HG02763 (cell line): Measurements from ENCODE around the gene ARMH1.
"Not testable (repeated sequence)": the region's sequence is repeated elsewhere in the genome, so short reads cannot be mapped to it uniquely, and the experiment has no call there.

Experiments
- ATAC-seq: cut with Tn5 transposase; IDR thresholded peaks from one replicate; pipeline ENCODE4 v1.9.1; 2021; ENCODE audit warnings: mild to moderate bottlenecking, moderate library complexity; ENCODE audit not compliant: unreplicated experiment

The ARMH1 gene

DNA sequence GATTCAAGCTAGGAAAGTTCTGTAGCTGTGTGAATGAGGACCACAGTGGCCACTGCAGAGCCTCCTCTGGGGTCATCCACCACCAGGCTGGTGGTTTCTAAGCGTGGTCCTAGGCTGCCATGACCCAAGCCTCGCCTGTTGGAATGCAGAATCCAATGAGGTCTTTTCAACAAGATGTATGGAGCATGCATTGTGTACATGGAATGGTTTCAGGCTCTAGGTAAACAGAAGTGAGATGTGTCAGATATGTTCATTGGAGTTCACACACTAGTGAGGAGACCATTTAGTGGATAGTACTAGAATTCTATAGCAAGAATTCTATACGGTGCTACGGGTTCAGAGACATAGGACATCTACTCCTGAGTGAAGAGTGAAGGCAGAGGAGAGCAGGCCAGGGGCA, 45.8 kb downstream of the ARMH1 start:
- ATAC-seq, result no peak

DNA sequence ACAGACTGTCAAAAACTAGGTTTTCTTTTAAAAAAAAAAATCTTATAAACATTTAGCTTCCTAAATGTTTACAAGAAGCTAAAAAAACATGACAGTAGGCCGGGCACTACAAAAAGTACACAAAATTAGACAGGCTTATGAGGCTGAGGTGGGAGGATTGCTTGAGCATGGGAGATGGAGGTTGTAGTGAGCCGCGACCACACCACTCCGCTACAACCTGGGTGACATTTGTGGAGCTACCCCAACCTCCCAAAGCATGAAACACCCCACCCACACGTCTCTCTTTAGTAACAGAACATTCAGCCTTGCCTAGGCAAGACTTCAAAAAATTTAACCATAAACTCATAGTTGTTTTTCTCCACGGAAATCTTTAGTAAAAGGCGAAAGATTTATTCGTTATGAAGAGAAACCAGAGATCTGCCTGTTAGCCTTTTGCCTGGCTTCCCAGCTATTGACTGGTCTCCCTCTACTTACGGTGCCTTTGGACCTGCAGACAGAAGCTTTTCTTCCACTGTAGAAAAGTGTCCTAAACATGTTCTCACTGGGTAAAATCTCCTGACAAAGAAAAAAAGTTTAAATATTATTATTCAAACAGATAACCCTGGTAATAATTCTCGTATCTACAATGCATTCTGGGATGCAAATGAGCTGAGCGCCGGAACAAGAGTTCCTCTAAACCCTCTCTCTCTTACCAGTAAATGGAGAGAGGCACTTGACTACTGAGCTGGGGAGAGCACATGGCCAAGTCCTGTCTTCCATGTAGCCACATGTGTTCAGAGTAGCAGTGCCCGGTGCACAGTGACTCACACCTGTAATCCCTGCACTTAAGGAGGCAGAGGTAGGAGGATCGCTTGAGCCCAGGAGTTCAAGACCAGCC, 47.2 kb downstream of the ARMH1 start:
- peak; percentile 51 for ATAC-seq

GRCh38 chr1:44723064-44723463, 48.5 kb downstream of the ARMH1 start:
- ATAC-seq, result no peak

DNA sequence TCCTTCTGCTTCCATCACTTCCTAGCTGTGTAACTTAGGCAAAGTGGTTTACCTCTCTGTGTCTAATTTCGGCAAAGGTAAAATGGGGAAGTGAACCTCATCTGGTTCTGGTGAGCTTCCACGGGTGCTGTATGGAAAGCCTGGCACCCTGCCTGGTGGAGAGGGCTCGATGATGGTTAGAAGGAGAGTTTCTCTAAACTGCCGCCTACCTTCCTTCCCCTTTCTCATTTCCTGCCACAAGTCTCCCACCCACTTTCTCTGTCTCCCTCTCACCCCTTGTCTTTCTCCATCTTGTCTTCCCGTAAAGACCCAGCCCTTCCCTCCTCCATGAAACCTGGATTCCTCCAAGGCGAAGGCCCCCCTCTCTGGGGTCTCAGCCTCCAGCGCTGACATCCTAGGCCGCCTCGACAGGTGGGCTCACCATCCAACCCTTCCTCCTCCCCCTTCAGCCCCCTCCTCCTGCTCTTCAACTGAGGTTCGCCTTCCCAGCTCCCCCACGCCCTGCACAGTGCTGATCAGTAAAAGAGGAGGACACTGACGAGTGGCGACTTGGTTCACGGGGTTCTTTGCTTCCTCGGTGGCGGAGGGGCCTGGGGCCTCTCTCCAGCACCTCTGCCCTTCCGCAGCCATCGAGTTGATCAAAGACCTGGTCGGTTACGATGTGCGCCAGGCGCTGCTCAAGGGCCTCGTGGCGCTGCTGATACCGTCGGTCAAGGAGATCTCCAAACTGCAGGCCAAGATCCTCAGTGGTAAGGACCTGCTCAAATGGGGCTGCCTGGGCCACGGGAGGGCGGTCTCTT, 49.2 kb downstream of the ARMH1 start:
- no peak for ATAC-seq

DNA sequence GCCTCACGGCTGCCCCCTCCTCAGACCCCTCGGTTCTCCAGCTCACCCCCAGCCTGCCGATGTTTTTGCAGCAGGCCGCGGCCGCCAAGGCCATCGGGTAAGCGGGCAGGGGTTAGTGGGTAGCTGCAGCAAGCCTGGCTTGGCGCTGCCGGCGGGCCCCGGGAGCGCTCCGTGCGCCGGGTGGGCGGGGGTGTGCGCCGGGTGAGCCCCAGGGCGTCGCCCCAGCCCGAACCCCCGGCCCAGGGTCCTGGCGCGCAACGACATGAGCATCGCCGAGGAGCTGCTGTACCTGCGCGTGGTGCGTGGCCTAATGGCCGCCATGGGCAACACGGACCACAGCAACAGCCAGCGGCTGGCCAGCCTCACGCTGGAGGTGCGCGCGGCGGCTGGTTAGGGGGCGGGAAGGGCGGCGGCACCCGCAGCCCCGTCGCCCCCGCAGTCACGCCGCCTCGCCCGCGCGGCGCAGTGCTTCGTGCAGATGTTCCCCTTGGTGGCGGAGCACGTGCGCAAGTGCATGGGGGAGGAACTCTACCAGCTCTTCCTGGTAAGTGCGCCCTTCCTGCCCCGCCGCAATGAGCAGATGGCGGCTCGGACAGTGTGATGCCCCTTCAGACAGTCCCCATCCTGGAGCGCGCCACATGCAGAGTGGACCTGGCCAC, 49.9 kb downstream of the ARMH1 start:
- ATAC-seq, result no peak

- no peak for ATAC-seq
These were observed 50.6 kb downstream of the ARMH1 start for GRCh38 chr1:44724955-44725698.

DNA sequence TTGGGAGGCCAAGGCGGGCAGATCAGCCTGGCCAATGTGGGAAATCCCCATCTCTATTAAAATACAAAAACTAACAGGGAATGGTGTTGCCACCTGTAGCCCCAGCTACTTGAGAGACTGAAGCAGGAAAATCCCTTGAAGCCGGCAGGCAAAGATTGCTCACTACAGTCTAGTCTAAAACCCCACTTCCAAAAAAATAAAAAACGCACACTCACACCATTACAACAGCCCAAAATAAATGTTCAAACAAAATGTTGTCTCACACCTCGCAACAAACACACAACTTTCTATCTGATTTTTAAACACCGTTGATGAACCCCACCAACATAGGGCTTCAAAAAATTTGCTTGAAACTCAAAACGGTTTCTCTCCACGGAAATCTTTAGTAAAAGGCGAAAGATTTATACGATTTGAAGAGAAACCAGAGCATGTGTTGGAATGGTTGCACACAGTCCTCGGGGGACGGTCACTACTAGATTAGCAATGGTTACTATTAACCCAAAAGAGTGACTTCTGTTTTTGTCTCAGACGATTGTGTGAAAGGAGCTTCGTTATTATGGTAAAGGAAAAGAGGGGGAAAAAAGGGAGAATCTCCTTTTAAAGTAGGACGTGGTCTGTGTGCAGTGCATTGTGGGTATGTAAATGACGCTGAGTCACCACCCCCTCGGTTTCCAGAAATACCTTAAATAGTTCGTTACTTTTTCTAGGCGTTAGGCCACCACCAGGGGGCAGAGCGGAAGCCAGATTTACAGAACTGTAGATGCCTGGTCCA, 56.4 kb downstream of the ARMH1 start, which contains the start of gene RNU5D-1:
Gene RNU5D-1 (minus strand): TSS at position 430 of the 772 bp plus-strand sequence.
- ATAC-seq, result peak; percentile 51

DNA sequence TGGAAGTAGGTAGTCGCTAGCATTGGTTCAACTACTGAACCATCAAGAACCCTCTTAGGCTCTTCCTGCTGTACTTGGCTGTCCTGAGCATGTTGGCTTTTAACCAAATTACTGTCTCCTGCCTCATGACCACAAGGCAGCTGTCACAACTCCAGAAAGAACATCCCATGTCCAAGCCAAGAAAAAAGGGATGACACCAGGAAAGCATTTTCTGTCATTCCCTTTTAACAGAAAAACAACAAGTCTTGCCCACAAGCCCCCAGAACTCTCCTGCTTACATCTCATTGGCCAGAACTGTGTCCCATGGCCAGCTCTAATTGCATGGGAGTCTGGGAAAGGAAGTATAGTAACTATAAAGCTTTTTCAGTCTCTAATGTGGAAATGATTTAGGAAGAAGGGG, 58.9 kb downstream of the ARMH1 start:
- ATAC-seq, result no peak

GRCh38 chr1:44733784-44734183, 59.3 kb downstream of the ARMH1 start:
- no peak for ATAC-seq

- ATAC-seq, result no peak
These were observed 61.5 kb downstream of the ARMH1 start for GRCh38 chr1:44735992-44736391.

DNA sequence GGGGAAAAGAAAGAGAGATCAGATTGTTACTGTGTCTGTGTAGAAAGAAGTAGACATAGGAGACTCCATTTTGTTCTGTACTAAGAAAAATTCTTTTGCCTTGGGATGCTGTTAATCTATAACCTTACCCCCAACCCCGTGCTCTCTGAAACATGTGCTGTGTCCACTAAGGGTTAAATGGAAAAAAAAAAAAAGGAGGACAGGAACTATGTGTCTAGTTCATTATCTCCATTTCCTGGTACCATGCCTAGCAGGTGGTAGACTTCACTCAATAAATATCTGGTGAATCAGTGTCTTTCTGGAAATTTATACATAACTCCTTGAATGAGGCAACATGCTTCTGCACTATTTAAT, 64.4 kb downstream of the ARMH1 start:
- ATAC-seq, result not testable (repeated sequence)

DNA sequence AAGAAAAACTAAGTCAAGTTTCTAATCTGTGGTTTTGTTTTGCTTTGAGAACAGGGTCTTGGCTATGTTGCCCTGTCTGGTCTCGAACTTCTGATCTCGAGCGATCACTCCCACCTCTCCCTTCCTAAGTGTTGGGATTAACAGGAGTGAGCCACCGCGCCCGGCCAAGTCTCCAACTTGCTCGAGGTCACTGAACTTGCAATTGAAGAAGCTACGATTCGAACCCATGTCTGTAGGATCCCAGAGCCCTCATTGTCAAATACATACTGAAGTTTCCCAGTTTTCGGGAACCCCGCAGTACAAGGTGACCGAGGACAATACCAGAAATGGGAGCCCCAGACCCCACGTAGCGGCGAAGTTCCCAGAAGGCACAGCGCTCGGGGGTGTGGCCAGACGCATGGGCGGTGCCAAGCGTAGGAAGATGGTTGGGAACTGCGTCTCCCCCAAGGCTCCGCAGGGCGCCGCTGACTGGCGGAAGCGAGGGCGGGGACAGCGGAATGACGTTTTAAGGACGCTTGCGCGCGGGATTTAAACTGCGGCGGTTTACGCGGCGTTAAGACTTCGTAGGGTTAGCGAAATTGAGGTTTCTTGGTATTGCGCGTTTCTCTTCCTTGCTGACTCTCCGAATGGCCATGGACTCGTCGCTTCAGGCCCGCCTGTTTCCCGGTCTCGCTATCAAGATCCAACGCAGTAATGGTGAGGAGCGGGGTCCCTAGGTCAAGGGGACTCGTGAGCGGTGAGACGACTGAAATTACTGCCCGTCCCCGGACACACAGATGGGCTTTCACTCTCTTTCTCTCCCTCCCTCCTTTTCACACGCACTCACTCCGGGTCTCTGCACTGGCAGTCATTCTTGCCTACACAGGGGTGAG, 65.0 kb downstream of the ARMH1 start, which contains the start of gene KIF2C:
Gene KIF2C (plus strand): TSS at position 531 of the 872 bp plus-strand sequence. CDS start 96 bp downstream, at position 627.
- peak; percentile 99 for ATAC-seq

GRCh38 chr1:44740179-44740617, 65.7 kb downstream of the ARMH1 start:
- no peak for ATAC-seq

DNA sequence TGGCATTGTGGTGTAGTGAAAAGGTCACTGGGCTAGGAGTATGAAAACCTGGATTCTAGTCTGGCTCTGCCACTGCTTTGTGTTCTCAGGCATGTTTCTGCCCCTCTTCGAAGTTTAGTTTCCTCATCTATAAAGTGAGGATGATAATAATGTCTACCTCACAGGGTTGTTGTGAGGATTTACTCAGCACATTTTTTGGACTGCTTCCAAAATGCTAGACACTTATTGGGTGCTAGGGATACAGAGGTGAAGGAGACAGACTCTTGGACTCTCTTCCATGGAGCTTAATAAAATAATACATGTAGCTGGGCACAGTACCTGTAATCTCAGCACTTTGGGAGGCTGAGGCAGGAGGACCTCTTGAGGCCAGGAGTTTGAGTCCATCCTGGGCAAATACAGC, 68.7 kb downstream of the ARMH1 start:
- ATAC-seq, result no peak

GRCh38 chr1:44747878-44748277, 73.4 kb downstream of the ARMH1 start:
- no peak for ATAC-seq

GRCh38 chr1:44757420-44757819, 82.9 kb downstream of the ARMH1 start:
- ATAC-seq, result peak; percentile 50

DNA sequence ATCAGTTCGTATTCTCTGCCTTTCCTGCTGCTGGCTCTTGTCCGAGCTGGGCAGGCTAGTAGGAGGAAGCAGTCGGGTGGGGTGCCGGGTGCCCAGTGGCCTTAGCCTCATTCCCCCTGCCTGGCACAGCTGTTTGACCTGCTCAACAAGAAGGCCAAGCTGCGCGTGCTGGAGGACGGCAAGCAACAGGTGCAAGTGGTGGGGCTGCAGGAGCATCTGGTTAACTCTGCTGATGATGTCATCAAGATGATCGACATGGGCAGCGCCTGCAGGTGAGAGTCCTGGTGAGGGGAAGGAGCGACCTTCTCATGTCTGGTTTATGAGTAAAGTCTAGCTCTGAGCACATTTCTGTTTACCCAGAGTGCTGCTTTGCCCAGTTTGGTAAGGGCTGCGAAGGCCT, 84.6 kb downstream of the ARMH1 start:
- no peak for ATAC-seq

DNA sequence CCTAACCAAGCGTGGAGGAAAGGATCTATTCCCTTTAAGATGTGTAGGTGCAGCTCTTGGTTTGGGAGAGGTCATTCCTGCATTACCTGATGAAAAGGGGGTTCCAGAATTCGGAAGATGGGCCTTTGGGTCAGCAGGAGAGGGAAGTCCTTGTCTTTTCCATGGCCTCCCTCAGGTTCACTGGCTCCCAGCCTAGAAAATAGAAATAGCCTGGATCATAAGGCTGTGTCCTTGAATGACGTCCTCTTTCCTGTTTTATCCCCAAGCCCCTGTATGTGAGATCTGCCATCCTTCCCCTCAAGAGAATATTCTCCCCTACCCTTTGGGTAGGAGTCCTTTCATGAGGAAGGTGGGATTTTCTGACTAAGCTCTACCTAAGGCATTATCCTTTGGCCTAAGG, 86.4 kb downstream of the ARMH1 start:
- no peak for ATAC-seq

DNA sequence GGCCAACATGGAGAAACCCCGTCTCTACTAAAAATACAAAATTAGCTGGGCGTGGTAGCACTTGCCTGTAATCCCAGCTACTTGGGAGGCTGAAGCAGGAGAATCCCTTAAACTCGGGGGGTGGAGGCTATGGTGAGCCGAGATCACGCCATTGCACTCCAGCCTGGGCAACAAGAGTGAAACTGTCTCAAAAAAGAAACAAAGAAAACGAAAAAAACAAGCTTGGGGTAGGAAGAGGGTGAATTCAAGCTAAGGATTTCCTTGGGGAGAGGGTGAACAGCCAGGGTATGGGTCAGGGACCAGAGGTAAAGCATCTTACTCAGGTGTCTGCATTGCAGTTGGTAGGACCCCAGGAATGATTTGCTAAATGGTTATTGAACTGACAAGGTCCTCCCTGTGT, 91.9 kb downstream of the ARMH1 start:
- not testable (repeated sequence) for ATAC-seq
